Tibial nerve (tissue), 4 donors: ENCODE results near the gene GPATCH2. TPM values are rescaled to one million over a fixed set of nuclear protein-coding genes. Genes with fewer than 3 reads are reported as not detected.

Experiments
- DNase-seq, 2 donors: peaks; one replicate each; pipeline ENCODE4 v3.0.0-alpha.2; 2019; ENCODE audit warnings: low spot score in 2 of 2
- H3K27ac ChIP-seq, 4 donors: fragments of 200-600 bp; sonication (generic) in 3 of 4; one replicate each; pipeline ENCODE4 v1.5.1; 2017 to 2019; ENCODE audit warnings: mild to moderate bottlenecking in 1 of 4
- H3K27me3 ChIP-seq, 2 donors: fragments of 200-600 bp; sonication (generic) in 1 of 2; one replicate each; pipeline versions ENCODE4 v1.5.1 to v1.6.0; 2017 to 2019
- H3K36me3 ChIP-seq, 3 donors: fragments of 200-600 bp; sonication (generic); one replicate each; pipeline ENCODE4 v1.5.1; 2018 to 2019
- H3K4me1 ChIP-seq, 4 donors: fragments of 200-600 bp; sonication (generic) in 3 of 4; one replicate each; pipeline ENCODE4 v1.5.1; 2017 to 2019
- H3K4me3 ChIP-seq, 4 donors: fragments of 200-600 bp; sonication (generic) in 3 of 4; one replicate each; pipeline ENCODE4 v1.5.1; 2017 to 2019; ENCODE audit warnings: mild to moderate bottlenecking in 1 of 4, moderate library complexity in 1 of 4
- H3K9me3 ChIP-seq, 4 donors: fragments of 200-600 bp; sonication (generic) in 3 of 4; one replicate each; pipeline ENCODE4 v1.5.1; 2017 to 2019
- CTCF ChIP-seq, 5 experiments: fragments of 200-600 bp in 3 of 5; fragments of 450-650 bp in 2 of 5; sonication (generic) in 3 of 5; IDR thresholded peaks; one replicate each; pipeline ENCODE4 v1.5.1; 2016 to 2019; ENCODE audit warnings: antibody characterized with exemption in 5 of 5, mild to moderate bottlenecking in 3 of 5, moderate library complexity in 2 of 5
- EP300 ChIP-seq, 2 donors: sonication (generic); formaldehyde crosslinking; IDR thresholded peaks; one replicate each; pipeline ENCODE4 v1.6.1; 2017; ENCODE audit warnings: antibody characterized with exemption in 2 of 2, mild to moderate bottlenecking in 1 of 2
- POLR2A ChIP-seq, 2 donors: fragments of 450-650 bp; IDR thresholded peaks; one replicate each; pipeline ENCODE4 v1.6.1; 2017; ENCODE audit warnings: antibody characterized with exemption in 2 of 2, mild to moderate bottlenecking in 2 of 2, moderate library complexity in 2 of 2
- WGBS, 2 donors: methylation state at CpG; one replicate each; pipeline ENCODE4 v1.1.5; 2018; 5-methylcytosine and 5-hydroxymethylcytosine counted together
- total RNA-seq, 4 donors: library from RNA; depleted of rRNA; stranded (reverse); fragments of >200 nt; gene quantifications; one replicate each; pipeline ENCODE4 v1.1.0, GENCODE V29; 2016

The GPATCH2 gene
- total RNA-seq, 4 donors from 2014 or later = 12.5 to 21.0 (median 18.9) TPM

- Histone ChIP-seq H3K9me3 (no peaks in the 10 kb centered on the region), H3K36me3 (no peaks in the 10 kb centered on the region), H3K27me3 (no peaks in the 10 kb centered on the region), H3K27ac (no peak overlapping the region), H3K4me1 (no peaks in the 10 kb centered on the region), H3K4me3 (no peak overlapping the region)
- DNase-seq = no peak
- TF ChIP-seq CTCF (IDR thresholded peaks at IDR 0.05) = no peak
- TF ChIP-seq POLR2A (IDR thresholded peaks at IDR 0.05) = no peak
- no peak for TF ChIP-seq EP300 (IDR thresholded peaks at IDR 0.05)
- 41% methylated on average over 2 of the region's 2 CpGs for WGBS, 2 donors
Measured at GRCh38 chr1:217419194-217419551, 211.7 kb downstream of the GPATCH2 start.

GRCh38 chr1:217418269-217419193 is 212.4 kb downstream of the GPATCH2 start:
- WGBS, 2 donors = 80 to 84% methylated on average over 14 of the region's 14 CpGs
- no peaks in the 10 kb centered on the region for H3K9me3 ChIP-seq

GRCh38 chr1:217417363-217417762 is 213.5 kb downstream of the GPATCH2 start:
- 88 to 90% methylated on average over 3 of the region's 3 CpGs for WGBS, 2 donors
- no peak overlapping the region for H3K4me3 ChIP-seq
- H3K9me3 ChIP-seq = no peaks in the 10 kb centered on the region
- H3K27me3 ChIP-seq = no peaks in the 10 kb centered on the region
- no peak for DNase-seq
- no peak overlapping the region for H3K27ac ChIP-seq
- H3K36me3 ChIP-seq = no peaks in the 10 kb centered on the region
- no peak for TF ChIP-seq EP300 (IDR thresholded peaks at IDR 0.05)
- no peak for TF ChIP-seq CTCF (IDR thresholded peaks at IDR 0.05)
- TF ChIP-seq POLR2A (IDR thresholded peaks at IDR 0.05) = no peak
- no peaks in the 10 kb centered on the region for H3K4me1 ChIP-seq

More at GRCh38 chr1:217418269-217419193, 212.4 kb downstream of the GPATCH2 start:
- no peaks in the 10 kb centered on the region for H3K36me3 ChIP-seq
- H3K27me3 ChIP-seq = no peaks in the 10 kb centered on the region
- no peaks in the 10 kb centered on the region for H3K4me1 ChIP-seq
- TF ChIP-seq EP300 (IDR thresholded peaks at IDR 0.05) = no peak
- no peak for TF ChIP-seq POLR2A (IDR thresholded peaks at IDR 0.05)
- no peak for TF ChIP-seq CTCF (IDR thresholded peaks at IDR 0.05)
- no peak overlapping the region for H3K27ac ChIP-seq
- no peak overlapping the region for H3K4me3 ChIP-seq
- DNase-seq = no peak

- WGBS, 2 donors = 81 to 84% methylated on average over 9 of the region's 9 CpGs
- no peak overlapping the region for H3K27ac ChIP-seq
- no peaks in the 10 kb centered on the region for H3K4me1 ChIP-seq
Measured at GRCh38 chr1:217407534-217408001, 223.3 kb downstream of the GPATCH2 start.

More at GRCh38 chr1:217407534-217408001, 223.3 kb downstream of the GPATCH2 start:
- TF ChIP-seq EP300 (IDR thresholded peaks at IDR 0.05) (no peak), POLR2A (IDR thresholded peaks at IDR 0.05) (no peak), CTCF (IDR thresholded peaks at IDR 0.05) (no peak)
- H3K9me3 ChIP-seq = no peaks in the 10 kb centered on the region
- H3K27me3 ChIP-seq = no peaks in the 10 kb centered on the region
- H3K4me3 ChIP-seq = no peak overlapping the region
- DNase-seq = no peak
- H3K36me3 ChIP-seq = no peaks in the 10 kb centered on the region
